OCI-LY1 (cell line): Measurements from ENCODE around the gene TANC1.

Experiments
- H2AFZ ChIP-seq: fragments of 200-600 bp; sonication (generic), shearing (Covaris generic); 2 replicates; pipeline ENCODE4 v1.6.0; 2014; ENCODE audit warnings: antibody characterized with exemption, mild to moderate bottlenecking, low read length
- H3F3A ChIP-seq: fragments of 200-600 bp; sonication (generic), shearing (Covaris generic); 2 replicates; pipeline ENCODE4 v1.6.0; 2014; ENCODE audit warnings: mild to moderate bottlenecking, antibody characterized with exemption, low read length, moderate library complexity; ENCODE audit not compliant: insufficient read depth
- H3K27ac ChIP-seq: fragments of 200-600 bp; sonication (generic); 2 replicates; pipeline ENCODE4 v1.5.1; 2014; ENCODE audit warnings: low read length, mixed run types, mild to moderate bottlenecking, low read depth; ENCODE audit not compliant: poor library complexity, severe bottlenecking
- H3K27me3 ChIP-seq: fragments of 200-600 bp; sonication (generic); 2 replicates; pipeline ENCODE4 v1.6.0; 2014; ENCODE audit warnings: antibody characterized with exemption, mild to moderate bottlenecking, low read length, moderate library complexity; ENCODE audit not compliant: insufficient read depth
- H3K36me3 ChIP-seq: fragments of 200-600 bp; sonication (generic); 2 replicates; pipeline ENCODE4 v1.6.1; 2014; ENCODE audit warnings: mild to moderate bottlenecking, antibody characterized with exemption, low read length, moderate library complexity, mixed read lengths; ENCODE audit not compliant: insufficient read depth
- H3K4me1 ChIP-seq: fragments of 200-600 bp; sonication (generic); 2 replicates; pipeline ENCODE4 v1.5.1; 2014; ENCODE audit warnings: mild to moderate bottlenecking, low read length, moderate library complexity; ENCODE audit not compliant: insufficient read depth, severe bottlenecking
- H3K4me2 ChIP-seq: fragments of 200-600 bp; sonication (generic), shearing (Covaris generic); 2 replicates; pipeline ENCODE4 v1.6.1; 2014; ENCODE audit warnings: low read length
- H3K4me3 ChIP-seq: fragments of 200-600 bp; sonication (generic); 2 replicates; pipeline ENCODE4 v1.5.1; 2014; ENCODE audit warnings: low read length, low read depth, mild to moderate bottlenecking, mixed read lengths; ENCODE audit not compliant: poor library complexity, severe bottlenecking
- H3K79me2 ChIP-seq: fragments of 200-600 bp; shearing (Covaris generic); 2 replicates; pipeline ENCODE4 v1.6.1; 2016; ENCODE audit warnings: mixed run types, low read length, mixed read lengths; ENCODE audit not compliant: insufficient read depth
- H3K9ac ChIP-seq: fragments of 200-600 bp; sonication (generic), shearing (Covaris generic); 2 replicates; pipeline ENCODE4 v1.6.1; 2014; ENCODE audit warnings: mild to moderate bottlenecking, low read length, mixed read lengths
- H3K9me2 ChIP-seq: fragments of 200-600 bp; sonication (generic), shearing (Covaris generic); 2 replicates; pipeline ENCODE4 v1.6.1; 2014; ENCODE audit warnings: low read depth, mild to moderate bottlenecking, low read length, mixed read lengths
- H3K9me3 ChIP-seq: fragments of 200-600 bp; shearing (Covaris generic); 2 replicates; pipeline ENCODE4 v1.6.1; 2014; ENCODE audit warnings: low read length, mixed read lengths
- H4K20me1 ChIP-seq: fragments of 200-600 bp; sonication (generic), shearing (Covaris generic); 2 replicates; pipeline ENCODE4 v1.6.0; 2016; ENCODE audit warnings: mild to moderate bottlenecking, low read length; ENCODE audit not compliant: insufficient read depth
- EZH2 ChIP-seq: fragments of 200-600 bp; sonication (generic), shearing (Covaris generic); IDR thresholded peaks from 2 replicates; pipeline ENCODE4 v1.8.0; 2017; ENCODE audit warnings: borderline replicate concordance, mixed run types, mild to moderate bottlenecking, antibody characterized with exemption, low read length, moderate library complexity, mixed read lengths
- TF ChIP-seq, protein P1 (sequence below): fragments of 200-600 bp; sonication (generic), shearing (Covaris generic); IDR thresholded peaks from 2 replicates; pipeline ENCODE4 v1.5.1; 2017; ENCODE audit warnings: mild to moderate bottlenecking, antibody characterized with exemption, low read length, moderate library complexity, mixed read lengths

Gene TANC1

DNA sequence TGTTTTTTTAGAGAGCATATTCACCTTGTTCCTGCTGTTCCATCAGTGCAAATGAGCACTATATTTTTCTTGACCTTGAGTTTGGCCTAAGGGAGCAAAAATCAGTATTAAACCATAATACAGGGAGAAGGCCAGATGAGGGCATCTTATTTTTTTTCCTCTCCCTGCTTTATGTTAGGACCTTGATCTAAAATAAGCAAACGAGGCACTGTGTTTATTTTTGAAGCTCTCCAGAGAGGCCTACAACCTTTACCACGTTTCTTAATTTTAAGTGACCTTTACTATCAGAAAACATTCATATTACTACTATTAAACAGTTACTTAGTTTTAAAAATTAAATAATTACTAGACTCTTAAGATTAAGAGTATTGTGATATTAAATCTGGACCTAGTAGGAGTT, 100.8 kb downstream of the TANC1 start:
- Histone ChIP-seq H3K4me3 (no peak overlapping the region), H2AFZ (no peak overlapping the region), H4K20me1 (no peaks in the 10 kb centered on the region), H3K9me3 (no peaks in the 10 kb centered on the region), H3F3A (no peaks in the 10 kb centered on the region), H3K36me3 (no peaks in the 10 kb centered on the region), H3K27me3 (no peaks in the 10 kb centered on the region), H3K9me2 (no peaks in the 10 kb centered on the region), H3K27ac (no peak overlapping the region), H3K79me2 (no peaks in the 10 kb centered on the region), H3K9ac (no peak overlapping the region), H3K4me1 (peaks cover 20% of the 10 kb centered on the region), H3K4me2 (no peak overlapping the region)
- TF ChIP-seq EZH2, result no peak
- TF ChIP-seq, protein P1, sequence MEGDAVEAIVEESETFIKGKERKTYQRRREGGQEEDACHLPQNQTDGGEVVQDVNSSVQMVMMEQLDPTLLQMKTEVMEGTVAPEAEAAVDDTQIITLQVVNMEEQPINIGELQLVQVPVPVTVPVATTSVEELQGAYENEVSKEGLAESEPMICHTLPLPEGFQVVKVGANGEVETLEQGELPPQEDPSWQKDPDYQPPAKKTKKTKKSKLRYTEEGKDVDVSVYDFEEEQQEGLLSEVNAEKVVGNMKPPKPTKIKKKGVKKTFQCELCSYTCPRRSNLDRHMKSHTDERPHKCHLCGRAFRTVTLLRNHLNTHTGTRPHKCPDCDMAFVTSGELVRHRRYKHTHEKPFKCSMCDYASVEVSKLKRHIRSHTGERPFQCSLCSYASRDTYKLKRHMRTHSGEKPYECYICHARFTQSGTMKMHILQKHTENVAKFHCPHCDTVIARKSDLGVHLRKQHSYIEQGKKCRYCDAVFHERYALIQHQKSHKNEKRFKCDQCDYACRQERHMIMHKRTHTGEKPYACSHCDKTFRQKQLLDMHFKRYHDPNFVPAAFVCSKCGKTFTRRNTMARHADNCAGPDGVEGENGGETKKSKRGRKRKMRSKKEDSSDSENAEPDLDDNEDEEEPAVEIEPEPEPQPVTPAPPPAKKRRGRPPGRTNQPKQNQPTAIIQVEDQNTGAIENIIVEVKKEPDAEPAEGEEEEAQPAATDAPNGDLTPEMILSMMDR, result no peak

DNA sequence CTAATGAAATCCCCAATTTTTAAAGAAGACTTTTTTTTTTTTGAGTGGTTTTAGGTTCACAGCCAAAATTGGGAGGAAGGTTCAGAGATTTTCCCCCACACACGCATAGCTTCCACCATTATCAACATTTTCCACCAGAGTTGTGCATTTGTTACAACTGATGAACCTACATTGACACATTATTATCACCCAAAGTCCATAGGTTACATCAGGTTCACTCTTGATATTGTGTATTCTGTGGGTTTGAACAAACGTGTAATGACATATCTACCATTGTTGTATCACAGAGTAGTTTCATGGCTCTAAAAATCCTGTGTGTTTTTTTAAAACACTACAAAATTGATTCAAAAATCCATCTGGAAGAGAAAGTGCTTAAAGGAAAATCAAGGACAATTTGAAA, 101.8 kb downstream of the TANC1 start:
- H3K79me2 ChIP-seq, result no peaks in the 10 kb centered on the region
- H3K4me1 ChIP-seq, result peaks cover 20% of the 10 kb centered on the region
- no peak overlapping the region for H3K9ac ChIP-seq
- no peak overlapping the region for H3K4me3 ChIP-seq
- H3K4me2 ChIP-seq, result no peak overlapping the region
- H3F3A ChIP-seq, result no peaks in the 10 kb centered on the region
- no peaks in the 10 kb centered on the region for H3K9me3 ChIP-seq
- no peaks in the 10 kb centered on the region for H4K20me1 ChIP-seq
- H3K9me2 ChIP-seq, result no peaks in the 10 kb centered on the region
- no peak overlapping the region for H3K27ac ChIP-seq
- TF ChIP-seq, protein P1, result no peak
- no peak for TF ChIP-seq EZH2
- H3K36me3 ChIP-seq, result no peaks in the 10 kb centered on the region
- no peaks in the 10 kb centered on the region for H3K27me3 ChIP-seq
- no peak overlapping the region for H2AFZ ChIP-seq

DNA sequence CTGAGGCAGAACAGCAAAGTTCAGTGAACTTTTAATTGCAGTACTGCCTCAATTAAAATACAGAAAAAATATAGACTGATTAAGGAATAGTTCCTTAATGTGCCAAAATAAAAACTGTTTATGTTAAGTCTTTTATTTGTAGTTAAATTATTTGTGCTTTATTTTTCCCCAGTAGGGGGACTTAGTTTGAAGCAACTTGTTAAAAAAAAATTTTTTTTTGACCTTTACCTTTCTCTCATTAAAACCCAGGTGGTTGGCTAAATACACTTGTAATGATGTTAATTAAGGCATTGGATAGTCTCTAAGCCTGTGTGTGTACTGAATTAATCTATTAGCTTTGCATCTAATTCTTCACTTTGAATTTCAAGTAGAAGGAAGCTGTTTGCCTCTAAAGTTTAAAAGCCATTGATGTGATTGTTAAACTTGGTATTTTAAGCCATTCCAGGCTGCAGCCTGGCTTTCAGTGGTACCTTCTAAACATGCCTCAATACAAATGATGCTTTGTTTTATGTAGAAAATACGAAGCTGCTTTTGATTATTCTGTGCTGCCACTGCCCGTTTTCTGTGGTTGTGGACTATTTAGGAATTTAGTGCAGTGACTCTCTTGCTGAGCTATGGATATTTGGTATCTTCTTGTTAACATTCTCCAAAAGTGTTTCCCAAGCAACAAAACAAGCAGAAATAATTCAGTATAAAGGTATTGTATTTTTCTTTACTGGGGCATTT, 102.9 kb downstream of the TANC1 start:
- H3K27ac ChIP-seq, result no peak overlapping the region
- no peak overlapping the region for H2AFZ ChIP-seq
- H3K79me2 ChIP-seq, result no peaks in the 10 kb centered on the region
- peaks cover 20% of the 10 kb centered on the region for H3K4me1 ChIP-seq
- H3F3A ChIP-seq, result no peaks in the 10 kb centered on the region
- H3K9me2 ChIP-seq, result no peaks in the 10 kb centered on the region
- TF ChIP-seq, protein P1, result no peak
- no peak for TF ChIP-seq EZH2
- H4K20me1 ChIP-seq, result no peaks in the 10 kb centered on the region
- no peaks in the 10 kb centered on the region for H3K9me3 ChIP-seq
- H3K9ac ChIP-seq, result no peak overlapping the region
- H3K27me3 ChIP-seq, result no peaks in the 10 kb centered on the region
- no peak overlapping the region for H3K4me2 ChIP-seq
- H3K36me3 ChIP-seq, result no peaks in the 10 kb centered on the region
- H3K4me3 ChIP-seq, result no peak overlapping the region
